Transverse colon (tissue), 4 donors: ENCODE results near the gene CPS1. TPM values are rescaled to one million over a fixed set of nuclear protein-coding genes. Genes with fewer than 3 reads are reported as not detected.

Experiments
- DNase-seq: peaks from one replicate; pipeline ENCODE4 v3.0.0-alpha.2; 2019
- H3K27ac ChIP-seq, 4 donors: fragments of 200-600 bp; sonication (generic); 2 replicates each; pipeline ENCODE4 v1.5.1; 2016 to 2018; ENCODE audit warnings: inconsistent platforms in 4 of 4
- H3K27me3 ChIP-seq: fragments of 200-600 bp; sonication (generic); 2 replicates; pipeline ENCODE4 v1.5.1; 2017; ENCODE audit warnings: inconsistent platforms
- H3K36me3 ChIP-seq, 4 donors: fragments of 200-600 bp; sonication (generic); 2 replicates each; pipeline ENCODE4 v1.5.1; 2017 to 2019; ENCODE audit warnings: inconsistent platforms in 4 of 4
- H3K4me1 ChIP-seq, 4 donors: fragments of 200-600 bp; sonication (generic); 2 replicates each; pipeline ENCODE4 v1.5.1; 2017 to 2020; ENCODE audit warnings: inconsistent platforms in 4 of 4
- H3K4me3 ChIP-seq, 4 donors: fragments of 200-600 bp; sonication (generic); 1 replicate in 1 of 4; 2 replicates in 3 of 4; pipeline versions ENCODE4 v1.5.1 to v1.6.1; 2017 to 2019; ENCODE audit warnings: inconsistent platforms in 4 of 4
- H3K9me3 ChIP-seq, 2 donors: fragments of 200-600 bp; sonication (generic); 2 replicates each; pipeline ENCODE4 v1.5.1; 2017 to 2019; ENCODE audit warnings: inconsistent platforms in 2 of 2
- CTCF ChIP-seq, 5 experiments: fragments of 200-600 bp in 3 of 5; fragments of 450-650 bp in 2 of 5; sonication (generic) in 3 of 5; IDR thresholded peaks; 1 replicate in 2 of 5; 2 replicates in 3 of 5; pipeline ENCODE4 v1.5.1; 2016 to 2017; ENCODE audit warnings: antibody characterized with exemption in 5 of 5, inconsistent platforms in 3 of 5, mild to moderate bottlenecking in 2 of 5, moderate library complexity in 1 of 5
- EP300 ChIP-seq: sonication (generic); formaldehyde crosslinking; IDR thresholded peaks from one replicate; pipeline ENCODE4 v1.6.1; 2017; ENCODE audit warnings: antibody characterized with exemption, low read depth
- POLR2A ChIP-seq: fragments of 450-650 bp; IDR thresholded peaks from one replicate; pipeline ENCODE4 v1.6.1; 2016; ENCODE audit warnings: antibody characterized with exemption, mild to moderate bottlenecking, moderate library complexity
- POLR2AphosphoS5 ChIP-seq, 3 donors: sonication (generic); formaldehyde crosslinking; IDR thresholded peaks; one replicate each; pipeline ENCODE4 v1.6.1; 2016; ENCODE audit warnings: antibody characterized with exemption in 3 of 3
- WGBS, 2 donors: methylation state at CpG; one replicate each; pipeline ENCODE4 v1.1.5; 2018; ENCODE audit warnings: low coverage in 1 of 2; 5-methylcytosine and 5-hydroxymethylcytosine counted together
- in situ Hi-C, 4 donors: fragments of 200-750 bp; cut with MboI; loops; one replicate each; pipeline versions ENCODE4 v1.15.0 to v1.15.1; 2017; ENCODE audit warnings: low sequenced_read_pairs in 3 of 4, low pct_ligation_motif_present in 1 of 4, low pct_unique_long_range_greater_than_20kb in 1 of 4
- intact Hi-C: fragments of 100-400 bp; cut with DNase I; formaldehyde crosslinking; loops from one replicate; pipeline ENCODE4 v1.15.1; 2023; ENCODE audit warnings: low total_unique reads
- total RNA-seq, 4 donors: library from RNA; depleted of rRNA; stranded (reverse); fragments of >200 nt; gene quantifications; one replicate each; pipeline ENCODE4 v1.1.0, GENCODE V29; 2016

The CPS1 gene
- total RNA-seq, 4 donors from 2014 or later = 0.32 to 0.68 TPM; not detected in 2

DNA sequence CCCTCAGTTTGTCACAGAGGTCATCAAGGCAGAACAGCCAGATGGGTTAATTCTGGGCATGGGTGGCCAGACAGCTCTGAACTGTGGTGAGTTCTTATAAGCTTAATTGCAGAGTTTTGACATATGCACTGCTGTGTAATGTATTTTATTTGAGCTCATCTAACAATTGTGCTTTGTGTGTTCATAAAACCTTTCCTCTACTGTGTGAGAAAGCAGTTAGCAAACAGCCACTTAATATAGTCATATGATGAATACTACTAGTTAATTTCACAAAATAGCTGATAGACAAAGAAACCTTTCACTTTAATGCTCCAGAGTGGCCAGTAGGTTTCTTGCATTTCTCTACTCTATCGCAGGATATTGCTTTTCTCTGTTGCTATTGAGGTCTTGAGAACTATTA lies 43.1 kb downstream of the CPS1 start:
- H3K4me1 ChIP-seq = no peaks in the 10 kb centered on the region
- intact Hi-C loops = no loop called here
- TF ChIP-seq POLR2A (no peak), POLR2AphosphoS5 (IDR thresholded peaks at IDR 0.05) (no peak), EP300 (no peak), CTCF (IDR thresholded peaks at IDR 0.05) (no peak)
- H3K36me3 ChIP-seq = no peaks in the 10 kb centered on the region
- H3K9me3 ChIP-seq = peaks cover 0 to 3% of the 10 kb centered on the region in 2 donors
- no peak overlapping the region for H3K4me3 ChIP-seq
- DNase-seq = no peak
- in situ Hi-C loops = no loop called here
- no peak overlapping the region for H3K27ac ChIP-seq
- no peaks in the 10 kb centered on the region for H3K27me3 ChIP-seq
- whole genome bisulfite sequencing, 2 donors = 79 to 91% methylated on average over 1 of the region's 1 CpG

- no peak overlapping the region for H3K27ac ChIP-seq
- no peaks in the 10 kb centered on the region for H3K9me3 ChIP-seq
- in situ Hi-C loops = no loop called here
- intact Hi-C loops = no loop called here
- DNase-seq = no peak
- no peaks in the 10 kb centered on the region for H3K27me3 ChIP-seq
- WGBS, 2 donors = 77 to 86% methylated on average over 1 of the region's 1 CpG
- no peaks in the 10 kb centered on the region for H3K36me3 ChIP-seq
- no peak overlapping the region for H3K4me3 ChIP-seq
- no peak for TF ChIP-seq POLR2A
- no peak for TF ChIP-seq POLR2AphosphoS5 (IDR thresholded peaks at IDR 0.05)
- no peak for TF ChIP-seq CTCF (IDR thresholded peaks at IDR 0.05)
- TF ChIP-seq EP300 = no peak
- H3K4me1 ChIP-seq = no peaks in the 10 kb centered on the region
These were observed 48.3 kb downstream of the CPS1 start for GRCh38 chr2:210604666-210605065.

GRCh38 chr2:210606001-210606400 lies 49.6 kb downstream of the CPS1 start:
- no peak for TF ChIP-seq EP300
- no peak for TF ChIP-seq POLR2A
- no peak for TF ChIP-seq POLR2AphosphoS5 (IDR thresholded peaks at IDR 0.05)
- no peak for TF ChIP-seq CTCF (IDR thresholded peaks at IDR 0.05)
- Histone ChIP-seq H3K9me3 (no peaks in the 10 kb centered on the region), H3K36me3 (no peaks in the 10 kb centered on the region), H3K27me3 (no peaks in the 10 kb centered on the region), H3K4me3 (no peak overlapping the region), H3K27ac (no peak overlapping the region), H3K4me1 (no peaks in the 10 kb centered on the region)
- WGBS, 2 donors = 90 to 92% methylated on average over 2 of the region's 2 CpGs
- intact Hi-C loops (no loop called here), in situ Hi-C loops (no loop called here)
- no peak for DNase-seq

DNA sequence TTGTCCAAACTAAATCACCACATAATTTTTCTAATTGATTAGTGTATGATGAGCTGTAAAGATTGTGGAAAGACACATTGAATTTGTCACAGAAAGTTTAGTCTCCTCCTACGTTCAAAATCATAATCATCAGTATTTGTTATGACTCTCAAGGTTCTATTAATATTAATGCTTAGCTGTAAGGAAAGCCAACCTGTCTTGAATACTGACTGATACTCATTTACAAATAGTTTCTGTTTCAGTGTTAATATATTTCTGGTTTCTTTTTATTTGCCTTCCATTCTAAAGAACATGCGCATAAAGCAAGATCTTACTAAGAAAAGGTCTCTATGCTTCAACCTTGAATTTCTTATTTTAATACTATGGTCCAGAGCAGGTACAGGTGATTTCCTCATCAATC lies 55.1 kb downstream of the CPS1 start:
- intact Hi-C loops = no loop called here
- Histone ChIP-seq H3K36me3 (no peaks in the 10 kb centered on the region), H3K4me1 (no peaks in the 10 kb centered on the region), H3K27ac (no peak overlapping the region), H3K9me3 (no peaks in the 10 kb centered on the region), H3K4me3 (no peak overlapping the region), H3K27me3 (no peaks in the 10 kb centered on the region)
- TF ChIP-seq EP300 = no peak
- TF ChIP-seq CTCF (IDR thresholded peaks at IDR 0.05) = no peak
- TF ChIP-seq POLR2AphosphoS5 (IDR thresholded peaks at IDR 0.05) = no peak
- no peak for TF ChIP-seq POLR2A
- in situ Hi-C loops = no loop called here
- DNase-seq = no peak
- 80 to 83% methylated on average over 2 of the region's 2 CpGs for WGBS, 2 donors
